Astrocyte (in vitro differentiated cells and primary cell): Measurements from ENCODE around the gene RNF212B. TPM values are rescaled to one million over a fixed set of nuclear protein-coding genes. Genes with fewer than 3 reads are reported as not detected.

Experiments used
- DNase-seq: peaks from one replicate; pipeline ENCODE4 v3.0.0-alpha.2; 2010; ENCODE audit warnings: low read depth
- FAIRE-seq: peaks from 2 replicates; lab custom pipeline; 2011; peaks lifted over from hg19 to GRCh38; lab: Jason Lieb, UNC
- H2AFZ ChIP-seq: 2 replicates; pipeline ENCODE4 v1.6.0; 2012; ENCODE audit warnings: low read depth, low read length, inconsistent platforms
- H3K27ac ChIP-seq: 2 replicates; pipeline ENCODE4 v1.5.1; 2011; ENCODE audit warnings: low read depth, low read length, inconsistent platforms
- H3K27me3 ChIP-seq: 2 replicates; pipeline ENCODE4 v1.6.0; 2011; ENCODE audit warnings: low read length, inconsistent platforms; ENCODE audit not compliant: insufficient read depth
- H3K36me3 ChIP-seq: 2 replicates; pipeline ENCODE4 v1.5.1; 2011; ENCODE audit warnings: low read length, inconsistent platforms; ENCODE audit not compliant: insufficient read depth
- H3K4me1 ChIP-seq: 2 replicates; pipeline ENCODE4 v1.5.1; 2011; ENCODE audit warnings: low read length, inconsistent platforms; ENCODE audit not compliant: insufficient read depth
- H3K4me2 ChIP-seq: 2 replicates; pipeline ENCODE4 v1.6.0; 2012; ENCODE audit warnings: low read length, inconsistent platforms
- H3K4me3 ChIP-seq: 2 replicates; pipeline ENCODE4 v1.5.1; 2011; ENCODE audit warnings: low read depth, mild to moderate bottlenecking, low read length, inconsistent platforms; ENCODE audit not compliant: insufficient read depth
- H3K79me2 ChIP-seq: 2 replicates; pipeline ENCODE4 v1.6.0; 2012; ENCODE audit warnings: mild to moderate bottlenecking, low read length, inconsistent platforms; ENCODE audit not compliant: insufficient read depth
- H3K9ac ChIP-seq: 2 replicates; pipeline ENCODE4 v1.6.0; 2012; ENCODE audit warnings: mild to moderate bottlenecking, low read length, inconsistent platforms
- H3K9me3 ChIP-seq: 2 replicates; pipeline ENCODE4 v1.5.1; 2012; ENCODE audit warnings: low read depth, mild to moderate bottlenecking, low read length, inconsistent platforms; ENCODE audit not compliant: insufficient read depth
- H4K20me1 ChIP-seq: 2 replicates; pipeline ENCODE4 v1.6.0; 2012; ENCODE audit warnings: low read length, inconsistent platforms; ENCODE audit not compliant: insufficient read depth
- H3K27ac Mint-ChIP-seq: one replicate; pipeline ENCODE4 v1.8.0; 2021; ENCODE audit warnings: mild to moderate bottlenecking, mixed read lengths; ENCODE audit not compliant: unreplicated experiment
- H3K27me3 Mint-ChIP-seq: one replicate; pipeline ENCODE4 v1.8.0; 2021; ENCODE audit warnings: low read depth, mixed read lengths; ENCODE audit not compliant: unreplicated experiment
- H3K36me3 Mint-ChIP-seq: one replicate; pipeline ENCODE4 v1.8.0; 2021; ENCODE audit warnings: low read depth, mixed read lengths; ENCODE audit not compliant: unreplicated experiment
- H3K4me1 Mint-ChIP-seq: one replicate; pipeline ENCODE4 v1.8.0; 2021; ENCODE audit warnings: low read depth, mixed read lengths; ENCODE audit not compliant: unreplicated experiment
- H3K4me3 Mint-ChIP-seq: one replicate; pipeline ENCODE4 v1.8.0; 2021; ENCODE audit warnings: mild to moderate bottlenecking, moderate library complexity, mixed read lengths; ENCODE audit not compliant: unreplicated experiment
- H3K9me3 Mint-ChIP-seq: one replicate; pipeline ENCODE4 v1.8.0; 2021; ENCODE audit warnings: mild to moderate bottlenecking, mixed read lengths; ENCODE audit not compliant: unreplicated experiment
- CTCF ChIP-seq: IDR thresholded peaks from 2 replicates; pipeline ENCODE4 v1.5.1; 2011; ENCODE audit warnings: low read depth, mild to moderate bottlenecking, inconsistent platforms, low read length, moderate library complexity; ENCODE audit not compliant: insufficient read depth
- EZH2 ChIP-seq: IDR thresholded peaks from 2 replicates; pipeline ENCODE4 v1.6.1; 2012; ENCODE audit warnings: mild to moderate bottlenecking, low read length, inconsistent platforms; ENCODE audit not compliant: insufficient read depth
- total RNA-seq: library from RNA; stranded (reverse); gene quantifications from 2 replicates; pipeline ENCODE4 v1.2.1, GENCODE V29; 2021

Gene RNF212B
- total RNA-seq, 1 donor from 2014 or later, result not detected

- Mint-ChIP-seq H3K27ac (peak overlapping the region; percentile 92), H3K9me3 (no peaks in the 10 kb centered on the region), H3K36me3 (peaks cover 16% of the 10 kb centered on the region), H3K4me1 (peaks cover 23% of the 10 kb centered on the region), H3K27me3 (no peaks in the 10 kb centered on the region), H3K4me3 (peak overlapping the region; percentile 92)
- Histone ChIP-seq H3K9ac (peak overlapping the region; percentile 96), H3K27me3 (no peaks in the 10 kb centered on the region), H2AFZ (peak overlapping the region; percentile 73), H3K4me2 (peak overlapping the region; percentile 93), H4K20me1 (peaks cover 37% of the 10 kb centered on the region), H3K9me3 (no peaks in the 10 kb centered on the region), H3K36me3 (peaks cover 15% of the 10 kb centered on the region), H3K79me2 (peaks cover 57% of the 10 kb centered on the region), H3K4me1 (peaks cover 22% of the 10 kb centered on the region), H3K4me3 (peak overlapping the region; percentile 82), H3K27ac (peak overlapping the region; percentile 76)
- DNase-seq, result no peak
- no peak for TF ChIP-seq CTCF
- no peak for TF ChIP-seq EZH2
- no peak for FAIRE-seq
Measured at GRCh38 chr14:23307146-23307530, 69.4 kb downstream of the RNF212B start.

- H3K79me2 ChIP-seq, result peaks cover 64% of the 10 kb centered on the region
- H3K27me3 ChIP-seq, result no peaks in the 10 kb centered on the region
- peak overlapping the region; percentile 82 for H3K4me3 ChIP-seq
- H3K36me3 ChIP-seq, result peaks cover 15% of the 10 kb centered on the region
- no peaks in the 10 kb centered on the region for H3K9me3 ChIP-seq
- no peak overlapping the region for H2AFZ ChIP-seq
- DNase-seq (peak; percentile 51), FAIRE-seq (no peak)
- TF ChIP-seq EZH2, result no peak
- H3K27me3 Mint-ChIP-seq, result no peaks in the 10 kb centered on the region
- peak overlapping the region; percentile 96 for H3K9ac ChIP-seq
- H3K27ac ChIP-seq, result peak overlapping the region; percentile 76
- peaks cover 41% of the 10 kb centered on the region for H4K20me1 ChIP-seq
- peaks cover 23% of the 10 kb centered on the region for H3K4me1 Mint-ChIP-seq
- H3K9me3 Mint-ChIP-seq, result no peaks in the 10 kb centered on the region
- H3K4me3 Mint-ChIP-seq, result peak overlapping the region; percentile 92
- H3K4me2 ChIP-seq, result peak overlapping the region; percentile 93
- peak overlapping the region; percentile 92 for H3K27ac Mint-ChIP-seq
- H3K36me3 Mint-ChIP-seq, result peaks cover 16% of the 10 kb centered on the region
- H3K4me1 ChIP-seq, result peaks cover 22% of the 10 kb centered on the region
Measured at GRCh38 chr14:23307687-23308644, 70.2 kb downstream of the RNF212B start.

GRCh38 chr14:23308721-23309445 is 71.1 kb downstream of the RNF212B start:
- Mint-ChIP-seq H3K4me3 (peak overlapping the region; percentile 92), H3K9me3 (no peaks in the 10 kb centered on the region), H3K4me1 (peaks cover 23% of the 10 kb centered on the region), H3K36me3 (peaks cover 16% of the 10 kb centered on the region), H3K27me3 (no peaks in the 10 kb centered on the region), H3K27ac (no peak overlapping the region)
- peak overlapping the region; percentile 82 for H3K4me3 ChIP-seq
- peaks cover 41% of the 10 kb centered on the region for H4K20me1 ChIP-seq
- DNase-seq (no peak), FAIRE-seq (no peak)
- H2AFZ ChIP-seq, result no peak overlapping the region
- H3K79me2 ChIP-seq, result peaks cover 69% of the 10 kb centered on the region
- no peaks in the 10 kb centered on the region for H3K27me3 ChIP-seq
- H3K9me3 ChIP-seq, result no peaks in the 10 kb centered on the region
- peak overlapping the region; percentile 93 for H3K4me2 ChIP-seq
- H3K4me1 ChIP-seq, result peaks cover 22% of the 10 kb centered on the region
- peak overlapping the region; percentile 4 for H3K27ac ChIP-seq
- TF ChIP-seq CTCF (no peak), EZH2 (no peak)
- H3K36me3 ChIP-seq, result peaks cover 15% of the 10 kb centered on the region
- H3K9ac ChIP-seq, result peak overlapping the region; percentile 96
